Stimulated activated CD8-positive, alpha-beta memory T cell treated with anti-CD3 and anti-CD28 coated beads, Interleukin-7, amount 100 ng/mL, for 48 hours (primary cell): ENCODE measurements around the gene ZNRF1.
"Not testable (repeated sequence)": the region's sequence is repeated elsewhere in the genome, so short reads cannot be mapped to it uniquely, and the experiment has no call there.

Source experiments
- DNase-seq, 2 donors: peaks; one replicate each; pipeline ENCODE4 v3.0.0-alpha.2; 2020; ENCODE audit warnings: low read depth in 1 of 2; ENCODE audit errors: extremely low read depth in 1 of 2

ZNRF1 gene

DNA sequence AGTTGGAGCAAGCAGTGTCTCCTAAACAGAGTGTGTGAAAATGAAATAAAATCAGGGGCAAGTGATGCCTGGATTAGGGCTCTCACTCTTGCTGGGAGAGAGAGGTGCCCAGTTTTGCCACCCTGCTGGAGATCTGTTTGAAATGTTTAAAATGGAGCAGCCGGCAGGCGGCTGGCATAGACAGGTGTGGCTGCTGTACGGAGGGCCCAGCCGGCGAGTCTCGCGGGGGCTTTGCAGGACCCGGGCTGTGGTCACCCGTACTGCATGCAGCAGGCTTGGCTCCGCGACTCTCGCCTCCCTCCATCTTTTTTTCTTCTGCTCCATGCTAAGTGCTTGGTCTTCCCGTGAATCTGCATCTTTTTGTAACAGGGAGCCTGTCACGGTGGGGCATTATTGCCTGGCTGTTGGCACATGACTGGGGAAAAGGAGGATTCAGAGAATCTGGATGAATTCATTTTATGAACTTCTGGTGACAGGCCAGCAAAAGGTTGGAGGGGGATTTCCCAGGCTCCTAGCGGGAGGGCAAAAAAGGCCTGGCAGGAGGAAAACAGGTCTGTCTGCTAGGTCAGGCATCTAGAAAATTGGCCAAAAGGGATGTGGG is 1.8 kb downstream of the ZNRF1 start:
- no peak for DNase-seq

DNA sequence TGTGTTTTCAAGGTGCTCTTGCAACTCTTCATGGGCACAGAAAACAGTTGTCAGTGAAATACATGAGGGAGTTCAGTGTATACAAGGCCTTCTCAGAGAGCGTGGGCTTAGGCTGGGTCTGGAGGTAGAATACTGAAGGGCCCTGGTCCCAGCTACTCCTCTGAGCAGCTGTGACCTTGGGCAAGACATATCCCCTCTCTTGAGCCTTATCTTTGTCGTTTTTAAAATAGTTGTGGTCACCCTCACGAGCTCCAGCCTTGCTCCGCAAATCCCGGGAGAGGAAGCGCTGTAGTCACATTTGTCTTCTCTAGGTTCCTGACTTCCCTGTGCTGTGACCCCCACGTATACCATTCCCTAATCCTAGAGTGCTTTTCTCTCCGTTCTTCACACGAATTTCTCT is 3.6 kb downstream of the ZNRF1 start:
- no peak for DNase-seq

DNA sequence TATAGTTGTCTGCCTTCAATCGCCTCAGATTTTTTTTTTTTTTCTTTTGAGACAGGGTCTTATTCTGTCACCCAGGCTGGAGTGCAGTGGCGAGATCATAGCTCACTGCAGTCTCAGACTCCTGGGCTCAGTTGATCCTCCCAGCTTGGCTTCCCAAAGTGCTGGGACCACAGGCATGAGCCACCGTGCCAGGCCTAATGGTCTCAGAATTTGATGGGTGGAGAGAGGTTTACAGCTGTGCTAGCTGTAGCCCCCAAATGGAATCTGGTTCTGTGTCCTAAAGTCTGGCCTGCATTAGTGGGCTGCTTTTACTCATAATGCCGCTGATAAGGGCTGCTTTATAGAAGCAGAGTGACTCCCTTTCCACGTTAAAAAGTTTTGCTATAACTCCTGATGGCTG is 5.1 kb downstream of the ZNRF1 start:
- DNase-seq, result no peak

DNA sequence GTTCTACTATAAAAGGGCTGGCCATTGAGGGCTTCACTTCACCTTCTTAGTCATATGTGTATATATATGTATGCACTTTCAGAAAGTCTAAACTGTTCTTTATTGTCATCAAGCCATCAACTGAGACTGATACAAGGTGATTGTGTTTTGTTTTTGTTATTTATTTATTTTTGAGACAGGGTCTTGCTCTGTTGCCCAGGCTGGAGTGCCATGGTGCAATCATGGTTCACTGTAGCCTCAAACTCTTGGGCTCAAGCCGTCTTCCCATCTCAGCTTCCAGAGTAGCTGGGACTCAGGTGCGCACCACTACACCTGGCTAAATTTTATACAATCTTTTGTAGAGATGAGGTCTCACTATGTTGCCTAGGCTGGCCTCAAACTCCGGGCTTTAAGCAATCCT is 5.6 kb downstream of the ZNRF1 start:
- no peak for DNase-seq

DNA sequence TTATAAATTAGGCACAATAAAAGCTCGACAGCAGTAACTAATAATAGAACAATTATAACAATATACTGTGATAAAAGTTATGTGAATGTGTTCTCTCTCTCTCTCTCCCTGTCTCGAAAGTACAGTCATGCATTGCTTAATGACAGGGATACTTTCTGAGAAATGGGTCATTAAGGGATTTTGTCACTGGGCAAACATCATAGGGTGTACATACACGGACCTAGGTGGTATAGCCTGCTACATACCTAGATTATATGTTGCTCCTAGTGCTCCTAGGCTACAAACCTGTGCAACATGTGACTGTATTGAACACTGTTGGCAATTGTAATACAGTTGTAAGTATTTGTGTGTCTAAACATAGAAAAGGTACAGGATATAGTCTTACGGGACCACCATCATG is 6.9 kb downstream of the ZNRF1 start:
- no peak for DNase-seq

DNA sequence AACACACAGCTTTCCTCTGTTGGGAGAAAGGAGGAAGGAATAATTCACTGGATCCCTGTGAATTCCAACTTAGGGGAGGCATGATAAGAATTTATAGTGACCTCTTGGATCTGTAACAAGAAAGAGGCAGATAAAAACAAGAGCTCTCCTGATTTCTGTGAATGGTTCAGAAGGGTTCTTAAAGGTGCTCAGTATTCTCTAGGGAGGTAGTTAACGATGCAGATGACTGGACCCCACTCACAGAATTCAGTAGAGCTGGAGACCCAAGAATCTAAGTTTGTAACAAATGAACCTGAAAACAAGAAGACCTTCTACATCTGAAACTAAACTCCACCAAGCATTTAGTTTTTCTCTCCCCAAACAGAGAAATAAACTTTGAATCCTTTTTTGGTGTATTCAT is 8.6 kb downstream of the ZNRF1 start:
- no peak for DNase-seq

DNA sequence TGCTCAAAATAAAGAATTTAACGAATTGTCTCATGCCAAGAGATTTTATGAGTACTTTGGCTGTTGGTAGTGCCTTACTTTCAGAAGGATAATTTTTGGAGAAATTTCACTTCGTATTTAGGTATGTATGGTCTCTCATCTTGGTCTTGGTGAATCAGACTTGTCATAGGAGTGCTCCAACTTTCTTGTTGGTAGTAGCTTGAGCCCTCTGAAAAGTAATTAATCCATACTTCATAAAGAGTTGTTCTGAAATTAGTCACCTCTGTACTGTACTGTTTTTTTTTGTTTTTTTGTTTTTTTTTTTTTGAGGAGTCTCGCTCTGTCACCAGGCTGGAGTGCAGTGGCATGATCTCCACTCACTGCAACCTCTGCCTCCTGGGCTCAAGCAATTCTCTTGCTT is 11.6 kb downstream of the ZNRF1 start:
- DNase-seq, result no peak

DNA sequence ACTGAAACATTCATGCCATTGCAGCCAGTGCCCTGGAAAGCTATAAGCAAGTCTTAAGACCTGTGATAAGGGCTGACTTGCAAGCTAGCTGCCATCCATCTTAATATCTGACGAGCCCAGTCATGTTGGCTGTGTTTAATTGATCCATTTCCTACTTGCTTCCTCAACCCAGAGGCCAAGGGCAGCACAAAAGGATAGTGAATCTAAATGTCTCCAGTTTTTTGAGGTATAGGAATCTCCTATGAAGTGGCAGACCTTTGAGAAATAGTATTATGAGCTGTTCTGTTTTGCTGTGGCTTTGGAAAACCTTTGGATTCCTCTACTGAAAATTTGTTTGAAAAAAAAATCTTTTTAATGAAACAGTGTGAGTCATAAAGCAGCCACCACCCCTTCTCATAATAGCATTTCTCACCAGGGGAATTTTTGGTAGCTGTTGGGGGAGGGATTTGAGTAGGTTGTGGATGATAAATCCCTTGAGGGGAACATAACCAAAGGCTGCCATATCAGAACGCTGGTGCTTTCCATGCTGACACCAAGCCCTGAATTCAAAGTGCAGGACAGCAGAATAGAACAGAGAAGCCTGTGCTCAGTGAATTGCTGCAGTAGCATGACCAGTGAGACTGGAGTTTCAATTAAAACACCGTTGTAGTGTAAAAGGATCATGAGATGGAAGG is 12.9 kb downstream of the ZNRF1 start:
- DNase-seq, result peak in 1 of 2 donors; percentile 50

DNA sequence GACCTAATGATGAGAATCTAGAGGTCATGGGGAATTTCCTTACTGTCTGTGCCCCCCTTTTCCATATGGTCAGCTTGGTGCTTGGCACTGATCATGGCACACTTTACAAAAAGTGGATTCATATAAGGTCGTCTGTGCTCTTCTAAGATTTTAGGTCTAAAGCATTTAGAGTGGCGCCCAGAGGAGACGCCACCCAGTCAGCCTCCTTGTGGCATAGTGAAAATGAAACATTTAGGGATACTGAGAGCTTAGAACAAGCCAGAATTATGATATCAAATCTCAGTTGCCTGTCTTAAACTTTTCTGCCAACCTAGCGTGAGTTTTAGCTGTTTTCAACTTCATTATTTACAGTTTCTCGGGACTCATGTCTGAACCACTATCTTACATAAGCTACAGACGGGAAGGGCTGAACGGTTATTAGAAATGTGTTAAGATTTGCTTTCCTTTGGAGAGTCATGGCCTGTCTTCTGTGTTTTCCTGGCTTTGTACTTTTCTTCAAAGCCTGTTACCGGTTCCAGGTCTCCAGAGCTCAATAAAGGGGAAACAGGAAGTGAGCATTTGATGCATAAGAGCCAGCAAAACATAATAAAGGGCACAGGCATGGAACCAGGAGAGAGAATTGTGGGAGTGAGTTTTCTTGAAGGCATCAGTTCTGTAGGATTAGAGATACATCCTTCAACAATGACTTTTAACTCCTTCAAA is 13.7 kb downstream of the ZNRF1 start:
- DNase-seq, result no peak

DNA sequence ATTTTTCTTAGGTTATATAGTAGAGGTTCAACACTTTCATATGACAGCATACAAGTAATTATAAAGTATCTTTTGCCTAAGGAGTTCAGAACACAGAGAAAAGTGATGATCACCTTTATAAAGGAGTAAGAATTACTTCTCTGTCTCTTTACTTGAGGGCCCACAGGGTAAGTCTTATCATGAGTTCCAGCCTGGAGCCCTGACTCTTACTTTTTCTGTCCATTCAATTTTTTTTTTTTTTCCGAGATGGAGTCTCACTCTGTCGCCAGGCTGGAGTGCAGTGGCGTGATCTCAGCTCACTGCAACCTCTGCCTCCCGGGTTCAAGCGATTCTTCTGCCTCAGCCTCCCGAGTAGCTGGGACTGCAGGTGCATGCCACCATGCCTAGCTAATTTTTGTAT is 14.3 kb downstream of the ZNRF1 start:
- not testable (repeated sequence) for DNase-seq

DNA sequence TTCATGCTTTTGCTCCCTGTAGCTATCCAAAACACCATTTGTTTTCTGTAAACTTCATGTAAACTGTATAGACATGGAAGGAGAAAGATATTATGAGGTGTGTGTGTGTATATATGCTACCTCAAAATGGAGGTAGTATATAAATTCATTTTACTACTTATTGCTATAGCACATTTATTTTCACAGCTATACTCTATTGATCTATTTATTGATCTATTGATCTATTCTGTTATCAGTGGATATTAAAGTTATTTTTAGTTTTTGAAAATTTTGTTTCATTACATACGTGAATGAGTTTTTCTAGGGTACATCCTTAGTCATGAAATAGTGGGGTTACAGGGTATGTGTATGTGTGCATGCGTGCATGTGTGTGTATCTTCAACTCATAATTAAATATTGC is 15.5 kb downstream of the ZNRF1 start:
- no peak for DNase-seq

DNA sequence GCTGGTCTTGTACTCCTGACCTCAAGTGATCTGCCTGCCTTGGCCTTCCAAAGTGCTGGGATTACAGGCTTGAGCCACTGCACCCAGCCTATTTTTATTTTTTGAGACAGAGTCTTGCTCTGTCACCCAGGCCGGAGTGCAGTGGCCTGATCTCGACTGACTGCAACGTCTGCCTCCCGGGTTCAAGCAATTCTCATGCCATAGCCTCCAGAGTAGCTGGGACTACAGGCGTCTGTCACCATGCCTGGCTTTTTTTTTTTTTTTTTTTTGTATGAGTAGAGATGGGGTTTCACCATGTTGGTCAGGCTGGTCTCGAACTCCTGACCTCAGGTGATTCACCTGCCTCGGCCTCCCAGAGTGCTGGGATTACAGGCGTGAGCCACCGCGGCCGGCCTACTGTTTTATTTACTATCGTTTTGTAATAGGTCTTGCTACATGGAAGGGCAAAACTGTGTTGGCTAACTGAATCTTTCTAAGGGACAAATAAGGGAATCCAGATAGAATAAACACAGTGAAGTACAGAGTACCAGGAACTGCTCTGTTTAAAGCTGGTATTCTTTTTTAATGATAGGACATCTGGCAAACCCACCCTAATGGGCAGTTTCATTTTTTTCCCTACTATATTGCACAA is 17.7 kb downstream of the ZNRF1 start:
- DNase-seq, result not testable (repeated sequence)

DNA sequence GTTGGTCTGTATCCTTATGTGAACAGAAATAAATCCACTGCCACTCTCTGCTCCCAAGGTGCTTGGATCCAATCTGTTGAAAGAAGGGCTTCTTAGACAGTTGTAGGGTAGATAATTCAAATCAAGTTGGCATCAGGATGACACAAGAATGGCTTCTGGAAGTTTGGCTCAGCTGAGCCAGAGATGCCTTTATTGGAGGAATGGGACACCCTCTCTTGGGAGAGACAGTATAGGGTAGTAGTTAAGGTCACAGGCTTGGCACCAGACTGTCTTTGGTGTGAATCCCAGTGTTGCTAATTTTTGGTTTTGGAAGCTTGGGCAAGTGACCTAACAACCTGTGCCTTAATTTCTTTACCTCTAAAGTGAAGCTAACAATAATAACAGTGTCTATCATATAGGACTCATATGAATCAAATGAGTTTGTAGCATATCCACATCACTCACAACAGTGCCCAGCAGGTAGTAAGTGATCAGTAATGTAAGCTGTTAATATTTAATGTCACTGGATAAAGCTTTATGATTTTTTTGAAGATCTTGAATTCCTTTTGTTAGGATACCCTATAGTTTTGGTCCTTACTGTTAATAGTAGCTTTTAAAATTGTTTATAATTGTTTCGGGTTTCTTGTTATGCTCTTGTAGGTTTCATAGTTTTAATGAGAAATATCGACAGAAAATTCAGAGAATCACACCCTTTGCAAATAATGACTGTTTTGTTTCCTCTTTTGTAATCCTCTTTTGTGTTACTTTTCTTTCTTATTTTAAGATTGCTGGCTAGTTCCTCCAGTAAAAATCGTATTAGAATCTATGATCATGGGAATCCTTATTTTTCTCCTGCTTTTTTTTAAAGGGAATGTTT is 19.1 kb downstream of the ZNRF1 start:
- DNase-seq, result no peak

DNA sequence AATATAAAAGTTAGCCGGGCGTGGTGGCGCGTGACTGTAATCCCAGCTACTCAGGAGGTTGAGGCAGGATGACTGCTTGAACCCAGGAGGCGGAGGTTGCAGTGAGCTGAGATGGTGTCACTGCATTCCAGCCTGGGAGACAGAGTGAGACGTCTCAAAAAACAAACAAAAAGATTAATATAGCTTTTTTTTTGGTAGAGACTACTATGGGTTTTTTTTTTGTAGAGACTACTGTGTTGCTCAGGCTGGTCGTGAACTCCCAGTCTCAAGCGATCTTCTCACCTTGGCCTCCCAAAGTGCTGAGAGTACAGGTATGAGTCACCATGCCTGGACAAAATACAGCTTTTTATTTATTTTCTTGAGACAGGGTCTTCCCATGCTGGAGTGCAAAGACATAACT is 20.2 kb downstream of the ZNRF1 start:
- no peak for DNase-seq

DNA sequence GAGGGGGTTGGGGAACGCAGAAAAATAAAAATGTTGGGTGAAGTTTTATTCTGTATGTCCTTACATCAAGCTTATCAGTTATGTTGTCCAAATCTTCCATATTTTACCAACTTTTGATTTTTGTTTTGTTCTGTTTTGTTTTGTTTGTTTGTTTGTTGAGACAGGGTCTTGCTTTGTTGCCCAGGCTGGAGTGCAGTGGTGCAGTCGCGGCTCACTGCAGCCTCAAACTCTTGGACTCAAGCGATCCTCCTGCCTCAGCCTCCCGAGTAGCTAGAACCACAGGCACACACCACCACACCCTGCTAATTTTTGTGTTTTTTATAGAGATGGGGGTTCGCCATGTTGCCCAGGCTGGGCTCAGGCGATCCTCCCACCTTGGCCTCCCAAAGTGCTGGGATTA is 20.8 kb downstream of the ZNRF1 start:
- no peak for DNase-seq

DNA sequence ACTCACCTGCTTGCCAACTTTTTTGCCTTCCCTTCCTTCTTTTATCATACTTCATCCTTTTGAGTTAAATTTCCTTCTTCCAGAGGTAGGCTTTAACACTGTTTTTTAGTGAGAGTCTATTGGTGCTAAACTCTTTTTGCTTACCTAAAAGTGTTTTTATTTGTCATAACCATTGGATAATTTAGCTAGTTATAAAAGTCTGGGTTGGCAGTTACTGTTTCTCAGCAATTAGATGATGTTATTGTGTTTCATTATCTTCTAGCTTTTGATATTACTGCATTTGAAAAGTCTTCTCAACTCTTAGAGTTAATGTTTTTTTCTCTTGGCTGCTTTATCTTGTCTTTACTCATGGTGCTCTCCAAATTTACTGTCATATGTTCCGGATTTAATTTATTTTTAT is 22.6 kb downstream of the ZNRF1 start:
- no peak for DNase-seq

DNA sequence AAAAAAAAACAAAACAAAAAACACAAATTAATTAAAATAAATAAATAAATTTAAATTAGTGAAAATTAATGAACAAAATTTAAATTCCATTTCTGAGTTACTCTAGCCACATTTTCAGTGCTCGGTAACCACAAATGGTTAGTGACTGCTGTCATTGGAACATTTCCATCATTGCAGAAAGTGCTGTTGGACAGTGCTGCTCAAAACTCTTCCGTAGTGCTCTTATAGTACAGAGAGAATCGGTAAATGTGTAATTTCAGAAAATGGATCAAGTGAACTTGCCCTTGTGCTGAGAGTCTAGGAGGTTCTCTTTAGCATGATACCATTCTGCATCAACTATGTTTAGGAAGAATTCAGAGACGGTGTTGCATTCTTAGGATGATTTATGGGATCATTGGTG is 23.7 kb downstream of the ZNRF1 start:
- DNase-seq, result no peak

DNA sequence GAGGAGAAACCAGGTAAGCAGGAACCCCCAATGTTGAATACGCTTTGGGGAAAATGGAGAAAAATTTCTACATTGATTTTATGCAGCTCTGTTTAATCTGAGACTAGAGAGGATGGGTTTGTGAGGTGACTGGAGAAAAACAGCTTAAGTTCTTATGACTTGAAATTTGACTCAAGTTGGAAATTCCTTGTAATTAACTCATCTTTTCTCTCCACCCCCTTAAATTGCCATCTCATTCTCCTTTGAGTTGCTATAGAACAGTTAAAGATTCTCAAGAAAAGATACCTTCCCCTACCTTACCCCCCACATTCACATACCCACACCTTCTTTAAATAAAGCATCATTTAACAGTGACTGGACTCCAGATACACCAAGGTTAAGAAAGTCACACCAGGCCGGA is 24.2 kb downstream of the ZNRF1 start:
- DNase-seq, result no peak

DNA sequence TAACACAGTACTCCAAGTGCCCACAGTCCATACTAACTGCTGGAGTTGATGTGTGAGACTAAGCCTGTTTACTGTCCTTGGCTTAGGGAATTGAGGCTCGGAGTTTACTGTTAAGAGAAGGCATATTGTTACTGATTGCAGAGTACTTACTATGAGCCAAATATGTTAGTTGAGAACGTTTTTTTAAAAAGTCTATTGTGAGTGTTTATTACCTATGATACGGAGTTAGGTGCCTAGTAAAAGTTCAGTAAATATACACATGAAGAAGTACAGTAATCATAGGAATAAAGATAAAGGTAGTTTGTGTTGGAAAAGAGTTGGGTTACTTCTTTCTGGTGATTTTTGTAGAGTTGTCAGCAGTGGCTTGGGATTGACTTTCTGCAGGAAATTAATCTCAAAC is 25.4 kb downstream of the ZNRF1 start:
- no peak for DNase-seq

DNA sequence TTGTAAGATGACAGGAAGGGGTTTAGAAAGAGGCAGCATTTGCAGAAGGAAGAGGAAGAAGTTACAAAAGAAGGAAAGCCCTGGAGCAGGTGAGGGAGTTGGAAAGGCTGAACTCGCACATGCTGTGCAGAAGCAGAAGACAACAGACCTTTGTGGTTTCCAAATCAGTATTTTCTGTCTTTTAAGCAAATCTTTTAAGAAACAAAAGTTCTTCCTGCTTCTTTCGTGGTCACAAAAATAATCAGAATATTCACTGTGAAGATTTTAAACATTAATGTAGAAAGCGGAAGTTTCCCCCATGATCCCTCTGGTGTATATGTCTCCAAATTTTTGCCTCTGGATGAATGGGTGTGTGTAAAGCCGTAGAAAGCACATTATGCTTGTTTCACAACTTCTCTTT is 25.8 kb downstream of the ZNRF1 start:
- no peak for DNase-seq

DNA sequence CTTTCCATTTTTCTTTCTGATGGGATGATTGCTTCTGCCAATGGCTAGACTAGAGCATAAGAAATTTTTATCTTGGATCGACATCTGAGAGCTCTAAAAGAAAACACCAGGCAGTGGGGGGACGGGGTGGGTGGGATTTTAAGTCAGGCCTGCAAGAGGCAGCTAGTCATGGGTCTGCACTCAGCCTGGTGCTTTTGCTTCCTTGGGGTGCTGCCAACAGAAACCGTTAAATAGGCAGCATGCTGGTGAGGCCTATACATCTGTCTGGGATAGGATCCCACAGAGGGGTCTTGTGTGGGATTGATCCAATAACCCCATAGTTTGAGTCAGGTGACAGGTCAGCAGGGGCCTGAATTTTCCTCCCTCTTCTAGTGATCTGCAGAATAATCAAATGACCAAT is 26.9 kb downstream of the ZNRF1 start:
- DNase-seq, result no peak
